Measurements from ENCODE around the gene MCAT.

Gene MCAT

DNA sequence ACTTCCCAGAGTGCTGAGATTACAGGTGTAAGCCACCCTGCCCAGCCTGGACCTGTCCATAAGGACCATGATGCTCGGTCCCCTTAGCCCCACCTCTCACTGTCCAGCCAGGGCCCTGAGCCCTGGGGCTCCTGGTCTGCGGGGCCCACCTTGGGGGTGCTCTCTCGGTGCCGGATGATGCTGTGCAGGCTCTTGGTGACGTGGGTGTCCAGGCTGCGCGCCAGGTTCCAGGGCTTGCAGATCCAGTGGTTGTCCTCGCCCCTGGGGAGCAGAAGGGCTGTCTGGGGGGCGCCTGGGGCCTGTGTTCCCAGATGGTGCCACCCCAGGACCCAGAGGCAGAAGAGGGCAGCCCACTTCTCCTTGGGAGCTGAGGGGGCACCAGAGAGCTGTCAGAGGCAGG is 30.4 kb upstream of the MCAT start:
- no peak overlapping the region for H3K4me3 ChIP-seq (ENCODE audit: low read depth in 1 of 5, low read length in 5 of 5)
- no peak overlapping the region for H3K27ac ChIP-seq (ENCODE audit: low read depth, low read length)
- H3K27me3 ChIP-seq (ENCODE audit: control insufficient read depth in 5 of 5, insufficient read depth in 4 of 5, low read length in 5 of 5) = no peaks in the 10 kb centered on the region
- no peak overlapping the region for H3K9ac ChIP-seq (ENCODE audit: low read length in 5 of 5)
- peaks cover 0 to 81% (median 55%) of the 10 kb centered on the region in 5 donors for H3K36me3 ChIP-seq (ENCODE audit: control insufficient read depth in 5 of 5, insufficient read depth in 5 of 5, low read length in 5 of 5)
- peaks cover 0 to 9% (median 2%) of the 10 kb centered on the region in 5 donors for H3K4me1 ChIP-seq (ENCODE audit: control insufficient read depth in 5 of 5, insufficient read depth in 5 of 5, low read length in 5 of 5)
- no peaks in the 10 kb centered on the region for H3K9me3 ChIP-seq (ENCODE audit: control insufficient read depth in 5 of 5, low read length in 5 of 5)

DNA sequence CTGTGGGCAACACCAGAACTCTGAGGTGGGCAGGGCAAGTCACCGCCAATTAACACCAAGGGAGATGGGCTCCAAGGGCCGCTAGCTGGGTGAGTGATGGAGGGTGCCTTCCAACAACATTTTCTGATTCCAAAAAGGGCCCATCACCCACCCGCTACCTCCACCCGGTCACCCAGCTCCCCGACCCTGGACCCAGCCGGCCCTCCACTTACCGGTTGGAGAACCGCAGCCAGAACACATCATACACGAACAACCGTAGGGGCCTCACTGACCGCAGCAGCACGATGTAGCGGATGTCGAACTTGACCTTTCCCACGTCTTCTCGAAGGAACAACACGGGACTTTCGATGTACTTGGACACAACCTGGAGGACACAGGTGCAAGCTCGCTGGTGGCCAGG is 29.0 kb upstream of the MCAT start:
- Histone ChIP-seq H3K4me3 (ENCODE audit: low read depth in 1 of 5, low read length in 5 of 5) (no peak overlapping the region), H3K9ac (ENCODE audit: low read length in 5 of 5) (no peak overlapping the region), H3K27ac (ENCODE audit: low read depth, low read length) (no peak overlapping the region), H3K27me3 (ENCODE audit: control insufficient read depth in 5 of 5, insufficient read depth in 4 of 5, low read length in 5 of 5) (no peaks in the 10 kb centered on the region), H3K36me3 (ENCODE audit: control insufficient read depth in 5 of 5, insufficient read depth in 5 of 5, low read length in 5 of 5) (peaks cover 0 to 85% (median 63%) of the 10 kb centered on the region in 5 donors), H3K4me1 (ENCODE audit: control insufficient read depth in 5 of 5, insufficient read depth in 5 of 5, low read length in 5 of 5) (peaks cover 0 to 9% (median 2%) of the 10 kb centered on the region in 5 donors), H3K9me3 (ENCODE audit: control insufficient read depth in 5 of 5, low read length in 5 of 5) (no peaks in the 10 kb centered on the region)

- Histone ChIP-seq H3K9me3 (ENCODE audit: control insufficient read depth in 5 of 5, low read length in 5 of 5) (no peaks in the 10 kb centered on the region), H3K27me3 (ENCODE audit: control insufficient read depth in 5 of 5, insufficient read depth in 4 of 5, low read length in 5 of 5) (no peaks in the 10 kb centered on the region), H3K4me3 (ENCODE audit: low read depth in 1 of 5, low read length in 5 of 5) (no peak overlapping the region), H3K4me1 (ENCODE audit: control insufficient read depth in 5 of 5, insufficient read depth in 5 of 5, low read length in 5 of 5) (peaks cover 0 to 9% (median 2%) of the 10 kb centered on the region in 5 donors), H3K27ac (ENCODE audit: low read depth, low read length) (no peak overlapping the region), H3K36me3 (ENCODE audit: control insufficient read depth in 5 of 5, insufficient read depth in 5 of 5, low read length in 5 of 5) (peaks cover 0 to 87% (median 64%) of the 10 kb centered on the region in 5 donors), H3K9ac (ENCODE audit: low read length in 5 of 5) (no peak overlapping the region)
Measured at GRCh38 chr22:43171607-43172006, 28.4 kb upstream of the MCAT start.

DNA sequence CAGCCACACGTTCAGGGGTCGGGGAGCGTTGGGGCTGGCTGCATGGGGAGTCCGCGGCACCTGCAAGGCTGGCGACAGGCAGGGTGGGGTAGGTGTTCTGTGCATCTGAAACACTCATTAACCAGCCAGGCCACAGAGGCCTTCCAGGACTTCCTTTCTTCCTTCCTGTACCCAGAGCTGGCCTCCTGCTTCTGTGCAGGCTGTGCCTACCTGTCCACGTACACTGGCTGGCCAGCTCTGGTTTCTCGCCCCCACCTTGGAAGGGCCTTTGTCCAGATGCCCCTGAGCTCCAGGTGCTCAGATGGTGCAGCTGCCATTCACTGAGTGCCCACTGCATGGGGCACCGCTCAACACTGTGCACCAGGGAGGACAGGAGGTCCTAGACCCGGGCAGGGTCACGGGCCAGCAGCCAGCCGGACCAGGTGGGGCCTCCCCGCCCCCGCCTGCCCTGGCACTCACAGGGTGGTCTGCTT is 27.9 kb upstream of the MCAT start:
- Histone ChIP-seq H3K4me1 (ENCODE audit: control insufficient read depth in 5 of 5, insufficient read depth in 5 of 5, low read length in 5 of 5) (peaks cover 0 to 6% (median 2%) of the 10 kb centered on the region in 5 donors), H3K36me3 (ENCODE audit: control insufficient read depth in 5 of 5, insufficient read depth in 5 of 5, low read length in 5 of 5) (peaks cover 0 to 89% (median 62%) of the 10 kb centered on the region in 5 donors), H3K4me3 (ENCODE audit: low read depth in 1 of 5, low read length in 5 of 5) (no peak overlapping the region)

DNA sequence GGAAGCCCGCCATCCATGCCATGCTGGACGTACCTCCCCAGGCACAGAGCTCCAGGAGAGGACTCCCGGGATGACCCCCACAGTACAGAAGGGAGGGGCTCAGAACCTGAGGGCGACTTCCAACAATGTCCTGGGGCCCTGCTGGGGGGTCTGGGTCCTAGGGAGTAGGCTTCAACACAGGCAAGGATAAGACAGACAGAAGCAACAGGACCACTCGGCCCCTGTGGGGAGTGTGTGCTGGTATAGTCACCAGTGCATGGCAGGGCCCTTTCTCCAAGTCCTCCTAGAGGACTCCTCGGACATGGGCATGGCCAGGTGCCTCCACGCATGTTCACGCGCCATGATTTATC is 26.9 kb upstream of the MCAT start:
- Histone ChIP-seq H3K9me3 (ENCODE audit: control insufficient read depth in 5 of 5, low read length in 5 of 5) (no peaks in the 10 kb centered on the region), H3K27ac (ENCODE audit: low read depth, low read length) (no peak overlapping the region), H3K4me1 (ENCODE audit: control insufficient read depth in 5 of 5, insufficient read depth in 5 of 5, low read length in 5 of 5) (peaks cover 0 to 6% (median 2%) of the 10 kb centered on the region in 5 donors), H3K27me3 (ENCODE audit: control insufficient read depth in 5 of 5, insufficient read depth in 4 of 5, low read length in 5 of 5) (no peaks in the 10 kb centered on the region), H3K4me3 (ENCODE audit: low read depth in 1 of 5, low read length in 5 of 5) (no peak overlapping the region), H3K36me3 (ENCODE audit: control insufficient read depth in 5 of 5, insufficient read depth in 5 of 5, low read length in 5 of 5) (peaks cover 0 to 83% (median 60%) of the 10 kb centered on the region in 5 donors), H3K9ac (ENCODE audit: low read length in 5 of 5) (no peak overlapping the region)

More for the DNA sequence above, 27.9 kb upstream of the MCAT start:
- no peaks in the 10 kb centered on the region for H3K9me3 ChIP-seq (ENCODE audit: control insufficient read depth in 5 of 5, low read length in 5 of 5)
- H3K9ac ChIP-seq (ENCODE audit: low read length in 5 of 5) = no peak overlapping the region
- no peak overlapping the region for H3K27ac ChIP-seq (ENCODE audit: low read depth, low read length)
- no peaks in the 10 kb centered on the region for H3K27me3 ChIP-seq (ENCODE audit: control insufficient read depth in 5 of 5, insufficient read depth in 4 of 5, low read length in 5 of 5)

DNA sequence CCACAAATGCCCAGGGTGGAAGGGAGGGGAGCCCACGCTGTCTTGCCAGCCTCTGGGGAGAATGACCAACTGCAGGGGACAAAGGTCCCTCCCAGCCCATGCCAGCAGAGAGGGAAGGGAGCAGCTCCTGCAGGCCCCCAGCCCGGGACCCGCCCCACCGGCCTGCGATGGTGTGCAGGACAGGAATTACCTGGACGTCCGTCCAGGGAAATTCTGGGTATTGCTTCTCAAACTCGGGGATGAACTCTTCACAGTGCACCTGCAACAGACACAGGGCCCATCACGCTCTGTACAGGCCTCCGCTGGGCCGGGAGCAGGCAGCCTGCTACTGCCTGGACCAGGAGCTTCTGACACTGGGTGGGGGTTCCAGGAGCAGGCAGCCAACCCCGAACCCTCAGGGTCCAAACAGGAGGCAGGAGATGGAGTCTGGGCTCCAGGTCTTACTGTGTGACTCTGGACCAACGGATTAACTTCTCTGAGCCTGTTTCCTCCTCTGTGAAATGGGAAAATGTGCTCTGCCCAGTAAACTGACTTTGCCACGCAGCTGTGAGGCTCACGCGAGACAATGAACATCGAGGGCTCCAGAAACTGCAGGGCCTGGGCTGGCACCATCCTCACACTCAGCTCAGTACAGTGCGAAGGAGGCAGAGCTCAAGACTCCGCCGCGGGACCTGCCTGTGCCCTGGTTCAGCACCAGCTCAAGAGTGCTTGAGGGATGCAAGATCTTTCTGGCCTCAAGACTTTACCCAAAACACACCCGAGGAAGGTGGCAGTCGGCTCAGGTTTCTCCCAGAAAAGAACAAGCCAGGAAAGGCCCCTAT is 26.3 kb upstream of the MCAT start:
- H3K9ac ChIP-seq (ENCODE audit: low read length in 5 of 5) = no peak overlapping the region

GRCh38 chr22:43168471-43169309 is 25.5 kb upstream of the MCAT start:
- Histone ChIP-seq H3K4me3 (ENCODE audit: low read depth in 1 of 5, low read length in 5 of 5) (no peak overlapping the region), H3K4me1 (ENCODE audit: control insufficient read depth in 5 of 5, insufficient read depth in 5 of 5, low read length in 5 of 5) (peaks cover 2 to 17% (median 12%) of the 10 kb centered on the region in 5 donors), H3K27ac (ENCODE audit: low read depth, low read length) (no peak overlapping the region), H3K9ac (ENCODE audit: low read length in 5 of 5) (peak overlapping the region in 1 of 5 donors; percentile 13), H3K27me3 (ENCODE audit: control insufficient read depth in 5 of 5, insufficient read depth in 4 of 5, low read length in 5 of 5) (no peaks in the 10 kb centered on the region), H3K36me3 (ENCODE audit: control insufficient read depth in 5 of 5, insufficient read depth in 5 of 5, low read length in 5 of 5) (peaks cover 0 to 69% (median 46%) of the 10 kb centered on the region in 5 donors), H3K9me3 (ENCODE audit: control insufficient read depth in 5 of 5, low read length in 5 of 5) (no peaks in the 10 kb centered on the region)

More for the DNA sequence above, 26.3 kb upstream of the MCAT start:
- Histone ChIP-seq H3K4me3 (ENCODE audit: low read depth in 1 of 5, low read length in 5 of 5) (no peak overlapping the region), H3K27ac (ENCODE audit: low read depth, low read length) (no peak overlapping the region), H3K27me3 (ENCODE audit: control insufficient read depth in 5 of 5, insufficient read depth in 4 of 5, low read length in 5 of 5) (no peaks in the 10 kb centered on the region), H3K4me1 (ENCODE audit: control insufficient read depth in 5 of 5, insufficient read depth in 5 of 5, low read length in 5 of 5) (peaks cover 0 to 9% (median 3%) of the 10 kb centered on the region in 5 donors), H3K9me3 (ENCODE audit: control insufficient read depth in 5 of 5, low read length in 5 of 5) (no peaks in the 10 kb centered on the region), H3K36me3 (ENCODE audit: control insufficient read depth in 5 of 5, insufficient read depth in 5 of 5, low read length in 5 of 5) (peaks cover 0 to 78% (median 54%) of the 10 kb centered on the region in 5 donors)

GRCh38 chr22:43167001-43167589 is 23.9 kb upstream of the MCAT start:
- H3K27me3 ChIP-seq (ENCODE audit: control insufficient read depth in 5 of 5, insufficient read depth in 4 of 5, low read length in 5 of 5) = no peaks in the 10 kb centered on the region
- no peak overlapping the region for H3K27ac ChIP-seq (ENCODE audit: low read depth, low read length)
- H3K36me3 ChIP-seq (ENCODE audit: control insufficient read depth in 5 of 5, insufficient read depth in 5 of 5, low read length in 5 of 5) = peaks cover 0 to 66% (median 44%) of the 10 kb centered on the region in 5 donors
- no peak overlapping the region for H3K4me3 ChIP-seq (ENCODE audit: low read depth in 1 of 5, low read length in 5 of 5)
- H3K4me1 ChIP-seq (ENCODE audit: control insufficient read depth in 5 of 5, insufficient read depth in 5 of 5, low read length in 5 of 5) = peaks cover 2 to 30% (median 26%) of the 10 kb centered on the region in 5 donors
- H3K9ac ChIP-seq (ENCODE audit: low read length in 5 of 5) = no peak overlapping the region
- no peaks in the 10 kb centered on the region for H3K9me3 ChIP-seq (ENCODE audit: control insufficient read depth in 5 of 5, low read length in 5 of 5)

GRCh38 chr22:43166132-43166930 is 23.1 kb upstream of the MCAT start:
- H3K4me3 ChIP-seq (ENCODE audit: low read depth in 1 of 5, low read length in 5 of 5) = no peak overlapping the region
- no peaks in the 10 kb centered on the region for H3K9me3 ChIP-seq (ENCODE audit: control insufficient read depth in 5 of 5, low read length in 5 of 5)
- H3K4me1 ChIP-seq (ENCODE audit: control insufficient read depth in 5 of 5, insufficient read depth in 5 of 5, low read length in 5 of 5) = peaks cover 2 to 29% (median 26%) of the 10 kb centered on the region in 5 donors
- H3K27me3 ChIP-seq (ENCODE audit: control insufficient read depth in 5 of 5, insufficient read depth in 4 of 5, low read length in 5 of 5) = no peaks in the 10 kb centered on the region
- no peak overlapping the region for H3K9ac ChIP-seq (ENCODE audit: low read length in 5 of 5)
- H3K27ac ChIP-seq (ENCODE audit: low read depth, low read length) = no peak overlapping the region
- peaks cover 0 to 63% (median 36%) of the 10 kb centered on the region in 5 donors for H3K36me3 ChIP-seq (ENCODE audit: control insufficient read depth in 5 of 5, insufficient read depth in 5 of 5, low read length in 5 of 5)
